ENCODE measurements around the gene CAVIN3.

The CAVIN3 gene

DNA sequence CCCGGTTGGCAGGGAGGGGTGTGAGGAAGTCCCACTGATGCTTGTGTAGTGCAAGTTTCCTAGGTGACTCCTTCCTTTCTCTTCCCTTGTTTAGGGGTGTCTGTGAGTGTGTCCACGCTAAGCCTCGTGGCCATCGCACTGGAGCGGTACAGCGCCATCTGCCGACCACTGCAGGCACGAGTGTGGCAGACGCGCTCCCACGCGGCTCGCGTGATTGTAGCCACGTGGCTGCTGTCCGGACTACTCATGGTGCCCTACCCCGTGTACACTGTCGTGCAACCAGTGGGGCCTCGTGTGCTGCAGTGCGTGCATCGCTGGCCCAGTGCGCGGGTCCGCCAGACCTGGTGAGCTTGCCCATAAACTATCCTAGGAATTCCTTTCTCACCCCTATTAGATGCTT, 50.3 kb downstream of the CAVIN3 start:
- DNase-seq (ENCODE audit: low read depth), result no peak
